Measurements from ENCODE around the gene ERBB4. TPM values are rescaled to one million over a fixed set of nuclear protein-coding genes. Genes with fewer than 3 reads are reported as not detected.

ERBB4 gene
- total RNA-seq, 1 donor from 2014 or later, result 0.36 TPM

GRCh38 chr2:211364911-211365310 lies 1173.7 kb downstream of the ERBB4 start:
- H3K36me3 Mint-ChIP-seq (ENCODE audit: low read depth, unreplicated experiment), result no peaks in the 10 kb centered on the region

DNA sequence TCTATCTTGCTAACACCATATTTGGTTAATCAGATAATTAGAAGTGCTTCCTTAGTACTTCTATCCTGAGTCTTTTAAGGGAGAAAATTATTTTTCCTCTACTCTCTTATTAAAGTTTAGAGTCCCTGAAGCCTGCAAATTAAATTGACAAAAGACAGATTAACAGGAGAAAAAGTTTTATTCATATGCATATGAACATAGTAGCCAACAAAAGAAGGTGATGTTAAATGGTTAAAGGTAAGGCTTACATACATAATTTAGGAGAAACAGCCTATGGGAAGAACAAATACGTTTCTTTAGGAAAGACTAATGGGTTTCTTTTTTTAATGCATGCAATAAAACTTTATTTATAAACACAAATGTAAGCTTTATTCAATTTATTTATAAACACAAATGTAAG lies 1177.2 kb downstream of the ERBB4 start:
- H3K36me3 Mint-ChIP-seq (ENCODE audit: low read depth, unreplicated experiment), result no peaks in the 10 kb centered on the region
- no peak for TF ChIP-seq CTCF (IDR thresholded peaks at IDR 0.05; ENCODE audit: unreplicated experiment)
- DNase-seq (ENCODE audit: low spot score), result no peak
- H3K4me3 Mint-ChIP-seq (ENCODE audit: unreplicated experiment), result no peak overlapping the region
- no peaks in the 10 kb centered on the region for H3K27me3 Mint-ChIP-seq (ENCODE audit: unreplicated experiment)
- no peaks in the 10 kb centered on the region for H3K4me1 Mint-ChIP-seq (ENCODE audit: unreplicated experiment)
- no peak overlapping the region for H3K27ac Mint-ChIP-seq (ENCODE audit: unreplicated experiment)
- no peaks in the 10 kb centered on the region for H3K9me3 Mint-ChIP-seq (ENCODE audit: unreplicated experiment)

More at GRCh38 chr2:211364911-211365310, 1173.7 kb downstream of the ERBB4 start:
- Mint-ChIP-seq H3K27ac (ENCODE audit: unreplicated experiment) (no peak overlapping the region), H3K4me3 (ENCODE audit: unreplicated experiment) (no peak overlapping the region), H3K9me3 (ENCODE audit: unreplicated experiment) (no peaks in the 10 kb centered on the region), H3K4me1 (ENCODE audit: unreplicated experiment) (peaks cover 3% of the 10 kb centered on the region), H3K27me3 (ENCODE audit: unreplicated experiment) (no peaks in the 10 kb centered on the region)
- DNase-seq (ENCODE audit: low spot score), result no peak
- TF ChIP-seq CTCF (IDR thresholded peaks at IDR 0.05; ENCODE audit: unreplicated experiment), result no peak

DNA sequence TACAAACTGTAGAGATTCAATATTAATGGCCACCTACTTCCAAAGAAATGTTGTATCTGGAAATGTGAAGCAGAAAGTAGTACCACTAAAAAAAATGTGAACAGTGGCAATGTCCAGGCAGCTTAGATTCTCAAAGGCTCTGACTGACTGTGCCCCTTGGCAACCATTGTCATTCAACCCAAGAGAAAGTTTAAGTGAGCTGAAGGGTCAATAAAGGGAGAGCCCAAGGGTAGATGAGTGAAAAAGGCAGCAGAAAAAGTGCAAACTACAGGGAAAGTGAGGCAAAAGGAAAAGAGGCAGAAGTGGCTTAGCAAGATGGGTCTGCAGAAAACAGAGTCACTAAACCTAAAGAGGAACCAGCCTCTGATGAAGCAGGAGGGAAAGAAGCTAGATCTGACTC lies 1179.3 kb downstream of the ERBB4 start:
- H3K4me3 Mint-ChIP-seq (ENCODE audit: unreplicated experiment), result no peak overlapping the region
- TF ChIP-seq CTCF (IDR thresholded peaks at IDR 0.05; ENCODE audit: unreplicated experiment), result no peak
- no peak overlapping the region for H3K27ac Mint-ChIP-seq (ENCODE audit: unreplicated experiment)
- no peak for DNase-seq (ENCODE audit: low spot score)
- no peaks in the 10 kb centered on the region for H3K36me3 Mint-ChIP-seq (ENCODE audit: low read depth, unreplicated experiment)
- H3K27me3 Mint-ChIP-seq (ENCODE audit: unreplicated experiment), result no peaks in the 10 kb centered on the region
- H3K9me3 Mint-ChIP-seq (ENCODE audit: unreplicated experiment), result no peaks in the 10 kb centered on the region
- H3K4me1 Mint-ChIP-seq (ENCODE audit: unreplicated experiment), result no peaks in the 10 kb centered on the region

- no peaks in the 10 kb centered on the region for H3K4me1 Mint-ChIP-seq (ENCODE audit: unreplicated experiment)
- DNase-seq (ENCODE audit: low spot score), result no peak
- H3K4me3 Mint-ChIP-seq (ENCODE audit: unreplicated experiment), result no peak overlapping the region
- no peaks in the 10 kb centered on the region for H3K9me3 Mint-ChIP-seq (ENCODE audit: unreplicated experiment)
- TF ChIP-seq CTCF (IDR thresholded peaks at IDR 0.05; ENCODE audit: unreplicated experiment), result no peak
- H3K27ac Mint-ChIP-seq (ENCODE audit: unreplicated experiment), result no peak overlapping the region
- no peaks in the 10 kb centered on the region for H3K36me3 Mint-ChIP-seq (ENCODE audit: low read depth, unreplicated experiment)
- no peaks in the 10 kb centered on the region for H3K27me3 Mint-ChIP-seq (ENCODE audit: unreplicated experiment)
Observed at GRCh38 chr2:211358504-211358903, 1180.1 kb downstream of the ERBB4 start.

DNA sequence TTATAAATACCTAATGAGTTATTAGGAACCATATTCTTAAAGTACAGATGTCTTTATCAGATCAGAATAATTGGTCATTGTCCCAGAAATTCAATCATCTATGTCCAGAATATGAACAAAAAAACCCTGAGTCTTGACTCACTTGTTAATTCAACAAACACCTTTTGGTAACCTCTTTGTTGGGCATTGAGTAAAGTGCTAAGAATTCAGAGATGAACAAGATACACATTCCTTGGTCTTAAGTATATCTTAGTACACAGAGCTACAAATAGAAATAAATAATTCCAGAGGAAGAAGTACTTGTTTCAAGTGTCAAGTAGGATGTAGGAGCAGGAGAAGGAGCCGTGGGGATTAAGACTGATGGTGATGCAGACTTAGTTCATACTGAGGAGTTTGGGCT lies 1184.1 kb downstream of the ERBB4 start:
- no peak for TF ChIP-seq CTCF (IDR thresholded peaks at IDR 0.05; ENCODE audit: unreplicated experiment)
- no peak overlapping the region for H3K27ac Mint-ChIP-seq (ENCODE audit: unreplicated experiment)
- H3K27me3 Mint-ChIP-seq (ENCODE audit: unreplicated experiment), result no peaks in the 10 kb centered on the region
- no peak for DNase-seq (ENCODE audit: low spot score)
- H3K4me1 Mint-ChIP-seq (ENCODE audit: unreplicated experiment), result no peaks in the 10 kb centered on the region
- H3K9me3 Mint-ChIP-seq (ENCODE audit: unreplicated experiment), result no peaks in the 10 kb centered on the region
- no peaks in the 10 kb centered on the region for H3K36me3 Mint-ChIP-seq (ENCODE audit: low read depth, unreplicated experiment)
- no peak overlapping the region for H3K4me3 Mint-ChIP-seq (ENCODE audit: unreplicated experiment)
